ENCODE measurements around the gene CEP170B.
"Not testable (repeated sequence)": the region's sequence is repeated elsewhere in the genome, so short reads cannot be mapped to it uniquely, and the experiment has no call there.

The CEP170B gene

DNA sequence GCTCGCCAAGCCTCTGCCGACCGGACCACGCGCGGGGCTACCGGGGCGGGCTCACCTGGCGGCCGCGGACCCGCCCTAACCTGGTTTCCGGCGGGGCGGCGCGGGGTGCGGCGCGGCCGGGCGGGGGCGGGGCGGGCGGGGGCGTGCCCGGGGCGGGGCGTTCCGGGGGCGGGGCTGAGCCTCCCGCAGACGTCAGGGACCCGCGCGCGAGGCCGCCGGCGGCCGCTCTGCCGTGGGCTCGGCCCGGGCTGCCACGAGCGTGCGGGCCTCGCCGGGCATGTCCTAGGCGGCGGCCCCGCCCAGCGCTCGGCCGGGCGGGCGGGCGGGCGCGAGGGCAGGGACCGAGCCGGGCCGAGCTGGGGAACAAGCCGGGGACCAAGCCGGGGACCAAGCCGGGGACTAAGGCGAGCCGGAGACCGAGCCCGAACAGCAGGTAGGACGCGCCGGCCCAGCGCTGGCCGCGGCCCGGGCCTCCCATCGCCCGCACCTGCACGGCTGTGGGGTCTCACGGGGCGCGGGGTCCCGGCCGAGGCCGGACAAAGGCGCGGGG lies at the start of gene CEP170B:
TSS of gene CEP170B (plus strand) at position 188 of the 550 bp plus-strand sequence. CDS start 3,183 bp downstream, outside the sequence.
- DNase-seq: no peak

DNA sequence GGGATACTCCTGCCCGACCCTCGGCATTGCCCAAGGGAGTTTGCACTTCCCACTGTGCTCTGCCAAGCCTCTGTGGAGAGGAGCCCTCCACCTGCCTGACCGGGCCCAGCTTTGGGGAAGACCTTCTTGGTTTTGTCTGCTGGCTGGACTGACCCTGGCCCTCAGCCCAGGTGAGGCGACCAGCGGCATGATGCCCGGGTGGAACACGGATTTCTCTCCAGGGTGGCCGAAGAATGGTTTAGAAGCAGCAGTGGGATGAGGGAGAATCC lies 48.5 kb upstream of the CEP170B start:
- DNase-seq: no peak

DNA sequence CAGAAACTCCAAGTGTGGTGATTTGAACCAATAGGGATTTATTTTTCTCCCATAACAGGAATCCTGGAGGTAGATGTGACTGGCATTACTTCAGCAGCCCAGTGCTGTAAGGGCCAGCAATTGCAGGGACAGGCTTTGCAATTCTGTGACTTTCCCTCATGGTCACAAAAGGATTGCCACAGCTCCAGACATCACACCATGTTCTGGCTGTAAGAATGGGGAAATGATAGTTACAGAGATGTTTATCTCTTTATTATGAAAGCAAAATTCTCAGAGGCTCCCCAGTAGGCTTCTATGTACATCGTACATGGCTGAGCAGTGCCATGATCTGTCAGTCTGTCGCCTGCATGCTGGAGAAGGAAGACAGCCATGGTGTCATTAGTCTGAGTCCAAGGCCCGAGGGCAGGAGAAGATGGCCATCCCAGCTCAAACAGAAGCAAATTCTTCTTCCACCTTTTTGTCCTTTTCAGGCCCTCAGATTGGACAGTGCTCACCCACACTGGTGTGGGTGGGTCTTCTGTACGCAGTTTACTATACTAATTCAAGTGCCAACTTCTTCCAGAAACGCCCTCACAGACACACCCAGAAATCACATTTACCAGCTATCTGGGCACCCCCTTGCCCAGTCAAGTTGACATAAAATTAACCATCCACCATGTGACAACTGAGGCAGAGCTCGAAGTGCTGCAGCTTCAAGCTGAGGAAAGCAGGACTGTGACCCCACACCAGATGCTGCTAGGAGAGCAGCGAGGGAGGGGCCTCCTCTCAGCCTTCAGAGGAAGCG lies 46.9 kb upstream of the CEP170B start:
- no peak for DNase-seq

DNA sequence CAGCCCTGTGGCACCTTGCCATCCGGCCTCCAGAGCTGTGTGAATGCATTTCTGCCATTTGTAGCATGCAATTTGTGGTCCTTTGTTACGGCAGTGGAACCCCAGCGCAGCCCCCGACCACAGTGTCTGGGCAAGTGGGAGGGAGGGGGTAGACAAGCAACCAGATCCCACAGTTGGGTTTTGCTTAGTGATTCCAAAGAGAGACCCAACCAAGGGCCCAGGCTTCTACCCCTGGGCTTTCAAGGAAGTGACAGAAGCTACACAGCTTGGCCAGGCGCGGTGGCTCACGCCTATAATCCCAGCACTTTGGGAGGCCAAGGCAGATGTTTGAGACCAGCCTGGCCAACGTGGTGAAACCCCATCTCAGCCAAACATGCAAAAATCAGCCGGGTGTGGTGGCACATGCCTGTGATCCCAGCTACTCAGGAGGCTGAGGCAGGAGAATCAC lies 46.3 kb upstream of the CEP170B start:
- no peak for DNase-seq

DNA sequence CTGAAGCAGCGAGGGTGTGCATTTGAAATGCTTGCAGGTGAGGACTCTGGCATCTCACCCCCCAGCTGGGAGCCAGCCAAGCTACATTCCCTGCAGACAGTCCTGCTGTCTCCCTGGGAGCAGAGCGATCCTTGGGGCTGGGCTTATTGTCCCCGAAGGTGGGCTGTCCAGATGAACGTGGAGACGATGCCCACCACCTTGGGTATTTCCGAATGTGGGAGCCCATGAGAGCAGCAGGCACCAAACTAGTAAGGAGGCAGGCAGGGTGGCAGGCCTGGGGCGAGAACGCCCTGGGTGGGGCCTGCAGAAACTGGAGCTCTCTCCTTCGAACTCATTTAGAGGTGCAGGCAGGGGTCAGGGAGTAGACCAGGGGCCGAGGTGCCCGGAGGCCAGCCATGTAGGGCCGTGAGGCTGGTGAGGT lies 45.7 kb upstream of the CEP170B start:
- DNase-seq: no peak

DNA sequence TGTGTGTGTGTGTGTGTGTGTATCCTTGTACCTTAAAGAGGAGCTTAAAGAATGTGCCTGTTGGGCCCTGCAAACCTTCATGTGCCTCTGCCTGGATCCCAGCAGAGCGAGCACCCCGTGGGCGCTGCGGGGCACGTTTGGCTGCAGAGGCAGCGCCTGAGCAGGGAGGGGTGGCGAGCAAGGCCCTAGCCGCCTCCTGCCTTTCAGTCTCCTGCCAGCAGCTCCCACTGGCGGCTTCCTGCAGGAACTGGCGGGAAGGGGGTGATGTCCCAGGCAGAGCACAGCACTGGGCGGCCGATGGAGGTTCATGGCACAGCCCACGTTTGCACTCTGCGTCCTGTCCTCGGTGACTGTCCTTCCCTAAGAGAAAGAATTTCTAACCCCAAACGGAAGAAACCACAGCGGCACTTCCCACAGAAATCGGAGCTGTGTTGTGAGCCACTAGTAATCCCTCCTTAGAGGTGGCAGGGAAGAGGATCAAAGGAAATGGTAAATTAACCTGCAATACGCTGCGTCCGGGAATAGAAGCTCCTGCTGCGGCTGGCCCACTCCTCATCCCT lies 44.3 kb upstream of the CEP170B start:
- peak in 1 of 2 experiments; percentile 62 for DNase-seq

DNA sequence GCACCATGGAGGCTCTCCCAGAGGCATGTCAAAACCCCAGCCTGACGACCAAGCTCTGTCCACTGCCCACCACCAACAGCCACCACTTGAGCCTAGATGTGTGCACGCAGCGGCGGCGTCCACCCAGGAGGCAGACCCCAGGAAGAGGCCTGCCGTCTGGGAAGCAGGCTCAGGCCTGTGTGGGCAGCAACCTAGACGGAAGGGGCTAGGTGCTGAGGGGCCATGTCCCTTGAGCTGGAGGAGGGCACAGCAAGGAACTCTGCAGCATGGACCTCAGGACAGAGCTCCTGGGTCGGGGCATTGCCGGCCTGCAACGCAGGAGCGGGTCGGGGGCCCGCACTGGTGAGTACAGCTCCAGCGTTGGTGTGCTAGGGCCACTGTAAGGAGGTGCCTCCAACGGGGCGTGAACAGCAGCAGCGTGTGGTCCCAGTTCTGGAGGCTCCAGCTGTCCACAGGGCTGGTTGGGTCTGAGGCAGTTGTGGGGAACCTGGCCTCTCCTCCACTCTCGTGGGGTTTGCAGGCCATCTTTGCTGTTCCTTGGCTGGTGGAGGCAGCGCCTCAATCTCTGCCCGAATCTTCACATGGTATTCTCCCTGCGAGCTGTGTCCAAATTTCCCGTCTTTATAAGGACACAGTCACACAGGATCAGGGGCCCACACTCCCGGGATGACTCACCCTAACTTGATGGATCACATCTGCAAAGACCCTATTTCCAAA lies 43.7 kb upstream of the CEP170B start:
- DNase-seq: no peak

DNA sequence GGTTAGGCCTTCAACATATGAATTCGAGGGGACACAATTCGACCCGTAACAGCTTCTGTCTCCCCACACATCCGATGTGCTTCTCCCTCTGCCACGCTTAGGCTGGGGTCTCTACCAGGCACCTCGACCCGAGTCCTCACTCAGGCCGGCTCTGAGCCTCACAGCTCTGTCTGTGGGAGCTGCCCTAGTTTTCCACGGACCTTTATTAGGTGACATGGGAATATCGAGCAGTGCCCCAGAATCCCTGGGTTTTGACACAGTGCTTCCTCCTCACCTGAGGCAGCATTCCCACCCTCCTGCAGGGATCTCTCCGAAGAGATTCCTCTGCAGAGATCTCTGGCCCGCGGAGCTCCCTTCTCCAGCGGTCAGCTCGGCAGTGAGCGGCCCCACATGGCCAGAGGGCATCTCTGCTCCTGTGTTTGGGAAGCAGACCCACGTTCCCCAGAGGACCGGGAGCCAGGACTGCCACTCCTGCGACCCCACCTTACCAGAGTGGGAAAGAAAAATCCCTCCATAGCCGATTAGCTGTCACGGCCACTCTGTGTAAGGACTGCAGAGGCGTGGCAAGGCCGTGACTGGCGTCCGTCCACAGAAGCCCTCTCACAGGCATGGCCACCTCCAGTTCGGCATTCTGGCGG lies 43.0 kb upstream of the CEP170B start:
- no peak for DNase-seq

DNA sequence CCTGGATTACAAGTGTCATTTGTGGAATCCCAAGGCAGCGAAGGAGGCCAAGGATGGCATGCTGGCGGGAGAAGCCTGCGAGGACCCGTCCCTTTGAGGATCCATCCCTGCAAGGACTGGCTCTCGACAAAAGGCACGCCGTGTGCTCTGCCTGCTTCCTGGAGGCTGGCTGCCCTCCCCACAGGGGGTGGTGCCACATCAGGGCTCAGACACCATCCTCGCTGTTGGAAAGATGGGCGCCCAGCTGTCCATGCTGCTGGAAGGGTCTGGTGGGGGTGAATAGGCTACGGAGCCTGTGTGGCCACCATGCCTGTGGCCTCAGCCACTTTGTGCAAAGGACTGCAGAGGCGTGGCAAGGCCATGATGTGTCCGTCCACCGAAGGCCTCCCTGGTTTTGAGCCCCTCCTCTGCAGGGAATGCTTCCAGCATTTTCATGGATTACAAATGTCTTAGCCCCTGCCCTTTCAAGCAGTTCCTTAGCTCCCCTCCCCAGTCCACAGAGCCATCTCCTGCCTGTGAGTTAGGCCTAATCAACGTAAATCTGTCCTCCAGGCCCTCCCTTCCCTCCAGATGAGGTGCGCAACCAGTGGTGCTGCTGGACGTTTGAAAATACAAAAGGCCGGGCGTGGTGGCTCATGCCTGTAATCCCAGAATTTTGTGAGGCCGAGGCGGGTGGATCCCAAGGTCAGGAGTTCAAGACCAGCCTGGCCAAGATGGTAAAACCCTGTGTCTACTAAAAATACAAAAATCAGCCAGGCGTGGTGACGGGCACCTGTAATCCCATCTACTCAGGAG lies 42.0 kb upstream of the CEP170B start:
- DNase-seq: no peak

DNA sequence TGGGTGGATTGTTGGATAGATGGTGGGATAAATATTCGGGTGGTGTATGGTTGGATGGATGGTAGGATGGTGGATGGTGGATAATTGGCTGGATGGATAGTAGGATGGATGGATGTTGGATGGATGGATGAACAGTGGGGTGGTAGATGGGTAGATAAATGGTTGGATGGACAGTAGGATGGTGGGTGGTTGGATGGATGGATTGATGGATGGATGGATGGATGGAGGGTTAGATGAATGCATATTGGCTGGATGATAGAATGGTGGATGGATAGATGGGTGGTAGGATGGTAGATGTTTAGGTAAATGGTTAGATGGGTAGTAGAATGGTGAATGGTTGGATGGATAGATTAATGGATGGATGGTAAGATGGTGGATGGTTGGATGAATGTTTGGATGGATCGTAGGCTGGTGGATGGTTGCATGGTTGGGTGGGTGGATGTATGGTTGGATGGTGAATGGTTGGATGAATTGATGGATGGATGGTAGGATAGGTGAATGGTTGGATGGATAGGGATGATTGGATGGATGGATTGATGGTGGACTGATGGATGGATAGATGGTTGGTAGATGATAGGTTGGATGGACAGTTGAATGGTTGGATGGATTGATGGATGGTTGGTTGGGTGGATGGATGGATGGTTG lies 40.6 kb upstream of the CEP170B start:
- no peak for DNase-seq

DNA sequence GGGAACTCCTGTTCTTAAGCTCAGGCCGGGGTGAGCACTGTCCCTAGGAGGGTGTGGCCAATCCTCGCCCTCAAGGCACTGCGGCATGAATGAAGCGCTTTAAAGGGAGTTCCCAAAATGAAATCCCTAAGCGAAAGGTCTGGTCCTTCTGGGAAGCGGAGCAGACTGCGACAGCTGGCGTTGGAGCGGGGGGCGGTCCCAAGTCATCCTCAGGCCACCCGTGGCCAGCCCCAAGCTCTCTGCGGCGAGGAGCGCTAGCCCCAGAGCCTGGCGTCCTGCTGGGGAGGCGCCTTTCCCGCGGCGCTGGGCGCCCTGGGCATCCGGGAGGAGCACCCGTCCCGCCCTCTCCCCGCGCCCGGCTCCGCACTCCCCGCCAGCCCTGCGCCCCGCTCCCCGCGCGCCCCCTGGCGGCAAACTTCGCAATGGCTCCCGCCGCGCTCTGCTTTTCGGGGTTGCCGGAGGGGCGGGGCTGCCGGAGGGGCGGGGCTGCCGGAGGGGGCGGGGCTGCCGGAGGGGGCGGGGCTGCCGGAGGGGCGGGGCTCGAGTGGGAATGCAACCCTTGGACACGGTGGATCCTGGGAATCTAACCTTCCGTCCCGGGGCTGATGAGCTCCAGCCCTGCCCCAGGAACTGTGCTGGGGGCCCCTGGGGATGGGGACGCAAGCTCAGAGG lies 38.7 kb upstream of the CEP170B start:
- DNase-seq: peak; percentile 48

DNA sequence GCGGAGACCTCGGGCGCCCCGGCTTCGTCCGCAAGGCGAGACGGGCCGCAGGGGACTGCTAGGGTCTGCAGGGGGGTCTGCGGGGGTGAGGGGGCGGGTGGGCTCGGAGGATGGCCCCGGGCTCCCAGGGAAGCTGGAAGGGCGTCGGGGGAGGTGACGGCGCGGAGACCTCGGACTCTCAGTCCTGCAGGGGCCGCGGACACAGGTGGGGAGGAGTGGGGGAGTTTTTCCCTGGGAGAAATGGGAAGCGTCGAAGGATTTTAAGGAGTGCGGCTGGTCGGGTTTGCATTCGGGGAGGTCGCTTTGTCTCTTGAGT lies 38.2 kb upstream of the CEP170B start:
- DNase-seq: no peak

DNA sequence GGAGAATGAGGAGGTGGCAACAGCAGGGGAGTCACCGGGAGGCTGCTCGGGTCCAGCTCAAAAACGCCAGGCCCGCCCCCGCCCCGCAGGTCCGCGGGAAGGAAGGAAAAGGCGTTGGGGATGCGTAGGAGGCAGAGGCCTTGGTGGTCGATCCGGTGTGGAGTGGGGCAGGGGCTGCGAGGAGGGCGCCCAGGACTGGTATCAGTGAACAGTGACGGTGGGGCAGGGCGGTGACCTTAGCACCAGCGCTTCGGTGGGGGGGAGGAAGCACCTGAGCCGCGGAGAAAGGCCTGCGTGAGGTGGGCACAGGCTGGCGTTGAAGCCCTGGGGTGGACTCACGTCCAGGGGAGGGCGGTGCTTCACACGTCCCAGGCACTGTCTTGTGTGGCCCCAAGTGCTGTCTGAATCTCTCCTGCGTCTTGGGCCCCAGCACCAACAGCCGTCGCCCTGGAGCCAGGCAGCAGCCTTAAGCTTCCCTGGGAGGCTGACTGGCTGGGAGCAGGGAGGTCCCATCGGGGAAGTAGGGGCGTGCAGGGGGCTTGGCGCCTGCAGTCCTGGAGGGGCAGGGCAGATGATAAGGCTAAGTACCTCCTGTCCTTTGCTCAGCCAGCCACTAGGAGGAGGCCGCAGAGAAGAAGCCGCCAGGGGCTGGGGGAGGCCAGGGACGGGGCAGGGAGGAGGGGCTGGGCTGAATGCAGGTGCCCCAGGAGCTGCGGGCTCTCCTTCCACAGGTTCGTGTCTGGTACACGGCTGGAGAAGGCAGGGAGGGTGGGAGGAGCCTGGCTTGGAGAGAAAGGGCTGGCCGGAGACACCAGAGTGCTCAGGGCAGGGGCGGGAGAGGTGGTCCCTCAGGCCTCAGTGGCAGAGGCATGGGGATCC lies 37.7 kb upstream of the CEP170B start:
- peak; percentile 65 to 66 for DNase-seq

DNA sequence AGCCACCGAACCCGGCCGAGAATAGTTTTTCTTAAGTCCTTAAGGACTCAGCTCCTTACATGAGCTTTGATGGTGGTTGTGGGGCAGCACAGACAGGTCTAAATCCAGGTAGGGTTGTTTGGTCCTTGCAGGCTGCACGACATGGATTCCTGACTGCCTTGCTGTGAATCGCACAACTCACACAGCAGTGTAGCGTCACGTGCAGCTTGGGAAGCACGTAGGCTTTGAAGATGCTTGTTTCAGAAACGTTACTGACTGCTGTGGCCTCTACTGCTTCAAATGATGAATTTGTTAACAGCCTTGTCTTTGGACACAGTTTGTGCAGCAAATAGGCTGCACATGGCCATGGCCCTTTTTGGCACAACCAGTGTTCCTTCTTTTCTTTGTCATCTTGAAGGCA lies 34.3 kb upstream of the CEP170B start:
- DNase-seq: no peak

DNA sequence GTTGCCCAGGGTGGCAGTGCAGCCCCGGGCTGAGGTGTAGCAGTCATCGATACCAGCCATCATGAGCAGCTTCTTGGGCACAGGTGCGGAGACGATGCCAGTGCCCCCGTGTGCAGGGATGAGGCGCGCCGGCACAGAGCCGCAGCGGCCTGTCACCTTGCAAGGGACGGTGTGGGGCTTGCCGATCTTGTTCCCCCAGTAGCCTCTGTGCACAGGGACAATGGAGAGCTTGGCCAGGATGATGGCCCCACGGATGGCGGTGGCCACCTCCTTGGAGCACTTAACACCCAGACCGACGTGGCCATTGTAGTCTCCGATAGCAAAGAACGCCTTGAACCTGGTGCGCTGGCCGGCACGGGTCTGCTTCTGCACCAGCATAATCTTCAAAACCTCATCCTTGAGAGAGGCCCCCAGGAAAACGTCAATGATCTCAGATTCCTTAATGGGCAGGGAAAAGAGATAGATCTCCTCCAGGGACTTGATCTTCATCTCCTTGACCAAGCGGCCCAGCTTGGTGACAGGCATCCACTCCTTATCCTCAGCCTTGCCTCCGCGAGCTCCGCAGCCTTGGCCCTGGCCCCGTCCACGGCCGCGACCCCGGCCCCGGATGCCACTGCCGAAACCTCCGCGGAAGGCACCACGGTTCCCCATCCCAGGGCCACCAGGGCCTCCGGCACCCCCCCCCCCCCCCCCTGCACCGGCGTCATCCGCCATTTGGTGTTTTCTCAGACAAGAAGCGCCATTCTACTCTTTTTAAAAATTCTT lies 28.7 kb upstream of the CEP170B start:
- not testable (repeated sequence) for DNase-seq

DNA sequence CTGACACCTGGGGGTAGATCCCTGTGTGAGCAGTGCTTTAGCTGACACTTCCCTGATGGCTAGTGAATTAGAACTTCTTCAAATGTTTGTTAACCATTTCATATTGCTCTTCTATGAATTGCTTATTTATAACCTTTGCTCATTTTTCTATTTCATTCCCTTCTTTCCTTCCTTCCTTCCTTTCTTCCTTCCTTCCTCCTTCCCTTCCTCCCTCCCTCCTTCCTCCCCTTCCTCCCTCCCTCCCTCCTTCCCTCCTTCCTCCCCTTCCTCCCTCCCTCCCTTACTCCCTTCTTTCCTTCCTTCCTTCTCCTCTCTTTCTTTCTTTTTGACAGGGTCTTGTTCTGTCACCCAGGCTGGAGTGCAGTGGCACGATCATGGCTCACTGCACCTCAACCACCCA lies 23.3 kb upstream of the CEP170B start:
- no peak for DNase-seq

DNA sequence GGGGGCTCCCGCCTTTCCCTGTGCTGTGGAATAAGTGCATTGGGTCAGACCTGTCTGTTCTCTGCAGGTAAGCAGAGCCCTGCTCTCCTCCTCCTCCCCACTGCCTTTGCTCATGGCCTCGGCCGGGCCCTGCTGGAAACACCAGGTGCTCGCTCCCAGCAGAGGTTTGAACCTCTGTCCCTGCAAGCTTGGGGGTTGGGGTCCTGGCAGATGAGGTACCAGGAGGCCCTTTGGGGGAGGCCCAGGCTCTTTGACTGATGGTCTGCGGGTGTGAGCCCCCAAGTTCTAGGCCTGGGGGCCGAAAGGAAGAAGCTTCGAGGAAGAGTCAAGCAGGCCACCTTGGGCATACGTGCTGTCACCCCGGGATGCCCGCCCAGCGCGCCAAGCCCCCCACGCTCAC lies 22.1 kb upstream of the CEP170B start:
- no peak for DNase-seq

DNA sequence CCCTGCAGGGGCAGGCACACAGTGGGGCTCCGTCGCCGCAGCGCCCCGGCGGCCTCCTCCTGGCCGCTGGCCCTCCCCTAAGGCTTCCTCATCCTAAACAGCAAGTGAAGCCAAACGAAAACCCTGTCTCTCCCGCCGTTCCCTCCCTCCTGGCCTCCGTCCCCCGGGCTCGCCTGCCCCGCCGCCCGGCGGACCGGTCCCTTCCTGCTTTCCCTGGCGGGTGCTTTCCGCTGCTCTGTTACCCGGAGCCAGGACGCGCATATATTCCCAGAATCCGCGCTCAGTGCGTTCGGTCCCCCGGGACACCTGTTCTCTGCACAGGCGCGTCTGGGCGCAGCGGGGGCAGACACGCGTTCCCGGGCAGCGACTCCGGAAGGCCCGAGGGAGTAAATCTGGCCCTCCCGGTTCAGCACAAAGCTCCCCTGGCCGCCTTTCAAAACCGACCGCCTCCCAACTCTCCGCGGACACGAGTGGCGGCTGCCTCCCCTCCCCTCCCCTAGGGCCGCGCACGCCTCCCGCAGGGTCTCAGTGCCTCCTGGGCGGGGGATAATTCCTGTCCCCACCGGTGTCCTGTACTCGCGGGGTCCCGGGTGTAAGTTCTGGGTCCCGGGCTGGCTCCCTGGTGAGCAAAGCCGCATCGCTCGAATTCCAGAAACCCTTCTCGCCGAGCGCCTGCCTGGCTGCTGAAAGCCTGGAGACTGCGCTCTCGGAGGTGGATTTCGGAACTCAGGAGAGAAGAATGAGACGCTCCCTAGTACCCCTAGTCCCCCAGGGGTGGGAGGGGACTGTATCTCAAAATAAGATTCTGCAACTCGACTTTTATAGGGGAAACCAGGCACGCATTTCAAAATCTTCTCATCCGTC lies 21.4 kb upstream of the CEP170B start:
- no peak for DNase-seq
